LNCAP (cell line): ENCODE measurements around the gene SLC35A4.

ENCODE experiments used
- TF ChIP-seq, protein P1 (sequence below): fragments of 450-650 bp; IDR thresholded peaks from 2 replicates; pipeline ENCODE4 v1.5.1; 2017; ENCODE audit warnings: mild to moderate bottlenecking

Gene SLC35A4

DNA sequence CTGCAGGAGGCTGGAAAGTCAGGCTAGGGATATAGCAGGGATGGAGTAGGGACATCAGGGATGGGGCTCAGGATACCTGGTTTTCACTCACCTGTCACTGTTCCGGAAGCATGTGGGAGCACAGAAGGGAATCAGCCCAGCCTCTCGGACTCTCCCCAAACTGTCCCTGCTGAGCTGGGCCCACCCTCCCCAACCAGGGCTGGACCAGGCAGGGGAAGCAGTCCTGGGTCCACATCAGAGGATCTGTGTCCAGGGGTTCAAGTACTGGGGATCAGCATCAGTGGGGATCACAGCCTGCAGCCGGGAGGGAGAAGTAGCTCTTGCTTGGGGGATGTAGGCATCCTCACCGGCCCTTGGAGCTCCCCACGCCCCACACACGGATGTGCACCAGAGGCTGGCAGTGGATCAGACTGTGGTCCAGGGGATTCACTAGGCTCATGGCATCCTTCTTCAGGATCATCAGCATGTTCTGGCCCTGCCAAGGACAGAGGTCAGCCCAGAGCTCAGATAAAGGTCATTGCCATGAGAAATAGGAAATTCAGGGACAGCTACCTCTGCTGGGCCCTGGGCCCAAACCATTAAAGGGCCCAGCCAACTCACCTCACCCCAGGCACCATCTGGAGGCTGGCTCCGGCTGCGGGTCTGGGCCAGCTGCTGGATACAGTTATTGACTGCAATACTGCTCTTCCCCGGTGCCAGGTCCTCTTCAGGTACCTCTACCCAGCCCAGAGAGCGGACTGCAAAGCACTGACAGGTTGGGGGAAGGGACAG lies 2.7 kb upstream of the SLC35A4 start:
- TF ChIP-seq, protein P1, sequence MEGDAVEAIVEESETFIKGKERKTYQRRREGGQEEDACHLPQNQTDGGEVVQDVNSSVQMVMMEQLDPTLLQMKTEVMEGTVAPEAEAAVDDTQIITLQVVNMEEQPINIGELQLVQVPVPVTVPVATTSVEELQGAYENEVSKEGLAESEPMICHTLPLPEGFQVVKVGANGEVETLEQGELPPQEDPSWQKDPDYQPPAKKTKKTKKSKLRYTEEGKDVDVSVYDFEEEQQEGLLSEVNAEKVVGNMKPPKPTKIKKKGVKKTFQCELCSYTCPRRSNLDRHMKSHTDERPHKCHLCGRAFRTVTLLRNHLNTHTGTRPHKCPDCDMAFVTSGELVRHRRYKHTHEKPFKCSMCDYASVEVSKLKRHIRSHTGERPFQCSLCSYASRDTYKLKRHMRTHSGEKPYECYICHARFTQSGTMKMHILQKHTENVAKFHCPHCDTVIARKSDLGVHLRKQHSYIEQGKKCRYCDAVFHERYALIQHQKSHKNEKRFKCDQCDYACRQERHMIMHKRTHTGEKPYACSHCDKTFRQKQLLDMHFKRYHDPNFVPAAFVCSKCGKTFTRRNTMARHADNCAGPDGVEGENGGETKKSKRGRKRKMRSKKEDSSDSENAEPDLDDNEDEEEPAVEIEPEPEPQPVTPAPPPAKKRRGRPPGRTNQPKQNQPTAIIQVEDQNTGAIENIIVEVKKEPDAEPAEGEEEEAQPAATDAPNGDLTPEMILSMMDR = no peak

DNA sequence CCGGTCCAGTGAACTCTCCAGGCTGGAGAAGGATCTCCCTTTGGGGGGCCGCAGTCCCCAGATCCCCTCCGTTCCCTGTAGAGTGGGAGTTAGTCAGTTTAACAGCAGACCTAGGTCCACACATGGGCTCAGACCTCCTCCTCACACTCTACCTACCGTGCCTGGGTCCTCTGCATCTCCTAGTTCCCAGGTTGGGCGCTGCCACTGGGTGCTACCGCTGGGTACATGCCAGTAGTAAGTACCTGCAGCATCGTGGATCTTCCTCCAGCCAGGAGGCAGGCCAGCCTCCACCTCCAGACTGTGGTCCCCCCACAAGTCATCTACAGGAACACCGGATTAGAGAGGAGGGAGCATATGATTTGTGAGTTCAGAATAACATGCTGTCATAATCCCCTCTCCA lies 1.0 kb upstream of the SLC35A4 start:
- TF ChIP-seq, protein P1 = no peak

- TF ChIP-seq, protein P1 = no peak
Measured at GRCh38 chr5:140565024-140565779, 574 bp downstream of the SLC35A4 start.

GRCh38 chr5:140565780-140566095 lies 1.1 kb downstream of the SLC35A4 start:
- TF ChIP-seq, protein P1 = no peak

GRCh38 chr5:140566665-140567064 lies 2.0 kb downstream of the SLC35A4 start:
- TF ChIP-seq, protein P1 = no peak

DNA sequence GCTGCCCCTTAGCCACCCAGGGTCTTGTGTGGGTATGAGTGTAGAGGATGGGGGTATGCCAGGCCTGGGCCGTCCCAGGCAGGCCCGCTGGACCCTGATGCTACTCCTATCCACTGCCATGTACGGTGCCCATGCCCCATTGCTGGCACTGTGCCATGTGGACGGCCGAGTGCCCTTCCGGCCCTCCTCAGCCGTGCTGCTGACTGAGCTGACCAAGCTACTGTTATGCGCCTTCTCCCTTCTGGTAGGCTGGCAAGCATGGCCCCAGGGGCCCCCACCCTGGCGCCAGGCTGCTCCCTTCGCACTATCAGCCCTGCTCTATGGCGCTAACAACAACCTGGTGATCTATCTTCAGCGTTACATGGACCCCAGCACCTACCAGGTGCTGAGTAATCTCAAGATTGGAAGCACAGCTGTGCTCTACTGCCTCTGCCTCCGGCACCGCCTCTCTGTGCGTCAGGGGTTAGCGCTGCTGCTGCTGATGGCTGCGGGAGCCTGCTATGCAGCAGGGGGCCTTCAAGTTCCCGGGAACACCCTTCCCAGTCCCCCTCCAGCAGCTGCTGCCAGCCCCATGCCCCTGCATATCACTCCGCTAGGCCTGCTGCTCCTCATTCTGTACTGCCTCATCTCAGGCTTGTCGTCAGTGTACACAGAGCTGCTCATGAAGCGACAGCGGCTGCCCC lies 2.6 kb downstream of the SLC35A4 start:
- TF ChIP-seq, protein P1 = no peak

DNA sequence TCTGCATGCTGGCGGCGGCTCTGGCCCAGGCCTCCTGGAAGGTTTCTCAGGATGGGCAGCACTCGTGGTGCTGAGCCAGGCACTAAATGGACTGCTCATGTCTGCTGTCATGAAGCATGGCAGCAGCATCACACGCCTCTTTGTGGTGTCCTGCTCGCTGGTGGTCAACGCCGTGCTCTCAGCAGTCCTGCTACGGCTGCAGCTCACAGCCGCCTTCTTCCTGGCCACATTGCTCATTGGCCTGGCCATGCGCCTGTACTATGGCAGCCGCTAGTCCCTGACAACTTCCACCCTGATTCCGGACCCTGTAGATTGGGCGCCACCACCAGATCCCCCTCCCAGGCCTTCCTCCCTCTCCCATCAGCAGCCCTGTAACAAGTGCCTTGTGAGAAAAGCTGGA lies 3.2 kb downstream of the SLC35A4 start:
- TF ChIP-seq, protein P1 = no peak
